Fibroblast of the aortic adventitia (primary cell): Measurements from ENCODE around the gene SPHK1. TPM values are rescaled to one million over a fixed set of nuclear protein-coding genes. Genes with fewer than 3 reads are reported as not detected.

Experiments used
- DNase-seq: peaks from one replicate; pipeline ENCODE4 v3.0.0-alpha.2; 2010; ENCODE audit warnings: low read depth
- H3K4me3 ChIP-seq: 2 replicates; pipeline ENCODE4 v1.5.1; 2011; ENCODE audit warnings: low read depth, mild to moderate bottlenecking, control low read depth, low read length, moderate library complexity
- CTCF ChIP-seq: IDR thresholded peaks from 2 replicates; pipeline ENCODE4 v1.5.1; 2011; ENCODE audit warnings: mild to moderate bottlenecking, low read length, control low read depth, inconsistent platforms; ENCODE audit not compliant: insufficient read depth
- total RNA-seq: library from RNA; depleted of rRNA; stranded (reverse); fragments of >200 nt; gene quantifications from 2 replicates; pipeline ENCODE4 v1.2.3, GENCODE V29; 2012; ENCODE audit warnings: low replicate concordance

Gene SPHK1
- total RNA-seq, 1 donor = 31.7 TPM

DNA sequence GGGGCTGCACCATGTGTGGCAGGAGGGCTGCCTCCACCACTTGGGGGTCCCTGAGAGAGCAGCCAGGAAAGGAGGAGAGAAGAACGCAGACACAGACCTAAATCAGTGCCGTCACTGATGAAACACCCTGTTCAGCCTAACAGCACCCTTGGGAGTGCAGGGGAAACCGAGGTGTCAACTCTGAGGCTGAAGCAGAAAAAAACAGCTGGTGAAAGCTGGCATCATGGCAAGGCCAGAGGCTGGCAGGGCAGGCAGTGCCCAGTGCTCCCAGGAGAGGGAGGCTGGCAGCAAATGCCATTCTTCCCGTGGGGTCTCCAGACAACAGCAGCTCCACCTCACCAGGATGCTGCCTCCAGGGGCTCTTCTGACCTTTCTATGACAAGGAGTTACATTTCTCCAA lies 23.1 kb downstream of the SPHK1 start:
- no peak overlapping the region for H3K4me3 ChIP-seq
- TF ChIP-seq CTCF = no peak
- DNase-seq = no peak

- peak; percentile 49 for DNase-seq
- TF ChIP-seq CTCF = peak; percentile 81
Observed at GRCh38 chr17:76408037-76408849, 23.8 kb downstream of the SPHK1 start.

GRCh38 chr17:76410328-76410965 lies 26.0 kb downstream of the SPHK1 start:
- TF ChIP-seq CTCF = no peak
- no peak overlapping the region for H3K4me3 ChIP-seq
- no peak for DNase-seq

More at GRCh38 chr17:76408037-76408849, 23.8 kb downstream of the SPHK1 start:
- H3K4me3 ChIP-seq = no peak overlapping the region

DNA sequence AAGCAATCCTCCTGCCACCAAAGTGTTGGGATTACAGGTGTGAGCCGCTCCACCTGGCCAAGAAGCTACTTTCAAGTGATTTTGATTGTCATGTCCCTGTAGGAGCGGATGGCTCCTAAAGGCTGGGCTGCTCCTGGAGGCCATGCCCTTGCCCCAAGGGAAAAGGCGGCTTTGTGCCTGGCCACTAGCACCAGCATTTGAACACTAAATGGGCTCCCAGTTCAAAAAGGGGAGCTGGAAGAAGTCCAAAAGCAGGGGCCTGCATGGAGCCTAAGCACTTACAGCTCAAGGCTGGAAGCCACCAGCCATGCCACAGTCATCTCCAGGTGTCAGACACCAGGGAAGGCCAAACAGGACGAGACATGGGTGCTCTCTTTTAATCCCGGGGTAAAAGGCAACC lies 26.8 kb downstream of the SPHK1 start:
- DNase-seq = no peak
- H3K4me3 ChIP-seq = no peak overlapping the region
- no peak for TF ChIP-seq CTCF

DNA sequence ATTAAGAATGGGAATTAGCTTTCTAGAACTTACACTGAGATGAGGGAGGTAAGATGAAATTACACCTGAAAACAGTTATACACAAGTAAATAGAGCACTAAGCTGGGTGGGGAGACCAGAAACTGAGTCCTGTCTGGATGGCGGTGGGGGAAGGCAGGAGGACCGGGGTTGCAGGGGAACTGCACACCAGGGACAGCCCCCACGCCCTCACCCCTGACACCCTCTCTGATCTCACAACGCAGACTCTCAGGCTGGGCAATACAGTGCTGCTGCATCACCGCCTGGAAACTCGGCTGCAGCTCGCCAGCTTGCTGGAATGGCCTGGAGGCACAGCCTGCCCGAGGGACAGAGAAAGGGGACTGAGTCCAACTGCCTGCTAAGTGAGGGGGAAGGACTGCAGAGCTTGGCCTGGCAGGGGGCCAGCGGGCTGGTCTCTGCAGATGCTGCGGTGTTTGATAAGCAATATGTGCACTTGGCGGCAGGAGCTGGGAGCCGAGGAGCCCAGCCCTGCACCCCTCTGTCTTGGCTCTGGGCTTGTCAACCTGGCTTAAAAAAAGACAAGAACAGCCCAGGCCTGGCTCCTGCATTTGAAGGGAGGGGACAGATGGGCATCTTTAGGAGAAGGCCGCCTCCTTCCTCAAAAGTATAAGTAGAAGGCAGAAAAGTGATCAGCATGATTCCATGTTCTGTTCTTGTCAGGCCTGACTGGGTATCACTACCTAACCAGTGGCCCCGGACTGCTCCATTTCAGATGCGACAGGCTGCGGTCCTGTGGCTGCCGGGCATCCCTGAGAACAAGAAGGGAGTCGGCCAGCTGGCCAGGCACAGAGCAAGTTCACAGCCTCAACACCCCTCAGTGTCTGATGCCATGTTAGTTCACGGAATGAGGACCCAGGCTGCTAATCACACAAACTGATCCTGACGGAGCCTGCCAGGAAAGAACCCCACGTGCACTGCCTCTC lies 30.2 kb downstream of the SPHK1 start:
- TF ChIP-seq CTCF = no peak
- H3K4me3 ChIP-seq = no peak overlapping the region
- DNase-seq = peak; percentile 85

DNA sequence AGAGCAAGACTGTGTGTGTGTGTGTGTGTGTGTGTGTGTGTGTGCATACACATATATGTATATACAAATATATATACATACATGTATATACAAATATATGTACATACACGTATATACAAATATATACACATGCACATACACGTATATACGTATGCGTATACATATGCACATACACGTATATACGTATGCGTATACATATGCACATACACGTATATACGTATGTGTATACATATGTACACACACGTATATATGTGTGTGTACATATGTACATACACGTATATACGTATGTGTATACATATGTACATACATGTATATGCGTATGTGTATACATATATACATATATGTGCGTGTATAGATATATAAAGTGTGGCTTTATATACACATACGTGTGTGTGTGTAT lies 31.4 kb downstream of the SPHK1 start:
- no peak overlapping the region for H3K4me3 ChIP-seq
- TF ChIP-seq CTCF = no peak
- no peak for DNase-seq
